HCT116 (cell line): ENCODE results near the gene NPEPL1. TPM values are rescaled to one million over a fixed set of nuclear protein-coding genes. Genes with fewer than 3 reads are reported as not detected.
"Not testable (repeated sequence)": the region's sequence is repeated elsewhere in the genome, so short reads cannot be mapped to it uniquely, and the experiment has no call there.

Source experiments
- ATAC-seq: fragments of 200-7000 bp; cut with Tn5 transposase; 2 replicates; pipeline ENCODE4 v1.9.1; 2020; ENCODE audit warnings: mild to moderate bottlenecking, moderate library complexity
- BruUV-seq: library from RNA; stranded (reverse); fragments of 400-500 nt; replicated peaks from 2 replicates; lab custom pipeline; 2021; lab: Mats Ljungman, UMichigan
- CTCF ChIA-PET: fragments of 300-600 bp; sonication (Branson Sonifier 250); formaldehyde crosslinking; loops from one replicate; lab custom pipeline; 2021; ENCODE audit warnings: antibody characterized with exemption; lab: Charles Lee
- POLR2A ChIA-PET: fragments of 300-600, 350-600 bp; sonication (Branson Sonifier 250); formaldehyde crosslinking; loops from one replicate; lab custom pipeline; 2021; ENCODE audit warnings: antibody characterized with exemption; lab: Charles Lee
- RAD21 ChIA-PET, 2 experiments: fragments of 300-600 bp; sonication (Branson Sonifier 250); formaldehyde crosslinking; loops; one replicate each; lab custom pipeline; 2023; ENCODE audit warnings: low total read pairs in 2 of 2; ENCODE audit not compliant: uncharacterized antibody in 2 of 2, unreplicated experiment in 2 of 2, low non-redundant PET in 1 of 2; lab: Charles Lee
- DNase-seq: peaks from one replicate; pipeline ENCODE4 v3.0.0-alpha.2; 2010; ENCODE audit warnings: low read depth, low spot score
- H2AFZ ChIP-seq: fragments of 200-600 bp; shearing (Covaris generic), sonication (generic); 2 replicates; pipeline ENCODE4 v1.6.1; 2017; ENCODE audit warnings: low read depth, mixed run types, mixed read lengths, antibody characterized with exemption, low read length; ENCODE audit not compliant: poor library complexity, severe bottlenecking
- H3K27ac ChIP-seq: 2 replicates; pipeline ENCODE4 v1.5.1; 2012; ENCODE audit warnings: low read depth, low read length
- H3K27me3 ChIP-seq: fragments of 200-600 bp; sonication (generic); 2 replicates; pipeline ENCODE4 v1.6.1; 2016; ENCODE audit warnings: mixed run types, low read length, mixed read lengths; ENCODE audit not compliant: insufficient read depth
- H3K36me3 ChIP-seq, 2 experiments: fragments of 200-500 bp in 1 of 2; fragments of 200-600 bp in 1 of 2; sonication (Bioruptor generic) in 1 of 2; sonication (generic) in 1 of 2; 2 replicates each; pipeline versions ENCODE4 v1.5.1 to v1.6.1; 2014 to 2016; ENCODE audit warnings: low read length in 2 of 2, inconsistent platforms in 1 of 2, mixed read lengths in 1 of 2, mixed run types in 1 of 2; ENCODE audit not compliant: insufficient read depth in 2 of 2, control insufficient read depth in 1 of 2
- H3K4me1 ChIP-seq, 2 experiments: fragments of 200-600 bp in 1 of 2; sonication (generic) in 1 of 2; 2 replicates each; pipeline versions ENCODE4 v1.5.1 to v1.6.1; 2012 to 2017; ENCODE audit warnings: low read length in 2 of 2, inconsistent platforms in 1 of 2, mild to moderate bottlenecking in 1 of 2, mixed read lengths in 1 of 2, mixed run types in 1 of 2, moderate library complexity in 1 of 2; ENCODE audit not compliant: insufficient read depth in 2 of 2, control insufficient read depth in 1 of 2
- H3K4me2 ChIP-seq: fragments of 200-600 bp; sonication (generic); 2 replicates; pipeline ENCODE4 v1.6.1; 2017; ENCODE audit warnings: mixed run types, low read length, mixed read lengths
- H3K4me3 ChIP-seq, 2 experiments: fragments of 200-600 bp in 1 of 2; sonication (generic) in 1 of 2; replicated peaks in 1 of 2; 2 replicates each; pipeline ENCODE4 v1.5.1; 2011 to 2016; ENCODE audit warnings: low read length in 2 of 2, control low read depth in 1 of 2, low read depth in 1 of 2, mild to moderate bottlenecking in 1 of 2, mixed read lengths in 1 of 2, mixed run types in 1 of 2
- H3K79me2 ChIP-seq: fragments of 200-600 bp; sonication (generic); 2 replicates; pipeline ENCODE4 v1.6.1; 2017; ENCODE audit warnings: mild to moderate bottlenecking, mixed run types, low read length, moderate library complexity, mixed read lengths; ENCODE audit not compliant: insufficient read depth
- H3K9ac ChIP-seq: fragments of 200-600 bp; sonication (generic); 2 replicates; pipeline ENCODE4 v1.6.1; 2016; ENCODE audit warnings: low read length, mixed read lengths
- H3K9me2 ChIP-seq: fragments of 200-600 bp; sonication (generic), shearing (Covaris generic); 2 replicates; pipeline ENCODE4 v1.6.1; 2017; ENCODE audit warnings: mixed run types, mild to moderate bottlenecking, moderate library complexity; ENCODE audit not compliant: insufficient read depth
- H3K9me3 ChIP-seq, 2 experiments: fragments of 200-500 bp in 1 of 2; fragments of 200-600 bp in 1 of 2; sonication (Bioruptor generic) in 1 of 2; sonication (generic) in 1 of 2; 2 replicates each; pipeline ENCODE4 v1.6.1; 2014 to 2017; ENCODE audit warnings: low read length in 2 of 2, mixed read lengths in 2 of 2, inconsistent platforms in 1 of 2, low read depth in 1 of 2, mild to moderate bottlenecking in 1 of 2, mixed run types in 1 of 2, moderate library complexity in 1 of 2; ENCODE audit not compliant: control insufficient read depth in 1 of 2, insufficient read depth in 1 of 2
- H4K20me1 ChIP-seq: fragments of 200-600 bp; sonication (generic), shearing (Covaris generic); 2 replicates; pipeline ENCODE4 v1.6.1; 2017; ENCODE audit warnings: mixed run types, mild to moderate bottlenecking, moderate library complexity; ENCODE audit not compliant: insufficient read depth
- ELF1 ChIP-seq: IDR thresholded peaks from 2 replicates; pipeline ENCODE4 v1.6.1; 2012; ENCODE audit warnings: low read depth, borderline replicate concordance
- EZH2 ChIP-seq: fragments of 200-600 bp; sonication (generic); IDR thresholded peaks from 2 replicates; pipeline ENCODE4 v1.6.1; 2017; ENCODE audit warnings: antibody characterized with exemption, mixed run types
- FOSL1 ChIP-seq: IDR thresholded peaks from 2 replicates; pipeline ENCODE4 v1.6.1; 2012; ENCODE audit warnings: low read depth
- POLR2A ChIP-seq: IDR thresholded peaks from 2 replicates; pipeline ENCODE4 v1.7.0; 2011; ENCODE audit warnings: borderline replicate concordance; ENCODE audit not compliant: insufficient read depth, insufficient read length; ENCODE audit errors: extremely low read depth
- POLR2AphosphoS5 ChIP-seq: IDR thresholded peaks from 2 replicates; pipeline ENCODE4 v1.6.1; 2011; ENCODE audit warnings: mild to moderate bottlenecking, low read depth, low read length, moderate library complexity
- RAD21 ChIP-seq: IDR thresholded peaks from 2 replicates; pipeline ENCODE4 v1.6.1; 2012; ENCODE audit warnings: low read depth, mild to moderate bottlenecking
- REST ChIP-seq: IDR thresholded peaks from 2 replicates; pipeline ENCODE4 v1.6.1; 2012; ENCODE audit warnings: low read depth
- SP1 ChIP-seq: IDR thresholded peaks from 2 replicates; pipeline ENCODE4 v1.6.1; 2012; ENCODE audit warnings: low read depth
- ZNF274 ChIP-seq: fragments of 200-500 bp; sonication (Bioruptor generic); IDR thresholded peaks from 2 replicates; pipeline ENCODE4 v1.6.1; 2014; ENCODE audit warnings: mild to moderate bottlenecking, low read depth, low read length, inconsistent platforms
- intact Hi-C: fragments of 100-400 bp; cut with micrococcal nuclease; formaldehyde crosslinking; loops from 2 replicates; pipeline ENCODE4 v1.10.0; 2022
- total RNA-seq: library from RNA; stranded (reverse); gene quantifications from one replicate; pipeline ENCODE4 v1.2.1, GENCODE V29; 2021; ENCODE audit not compliant: unreplicated experiment

NPEPL1 gene
- total RNA-seq, 1 experiment from 2014 or later, result 16.6 TPM

- Histone ChIP-seq H3K9me2 (no peaks in the 10 kb centered on the region), H2AFZ (no peak overlapping the region), H3K4me3 (no peak overlapping the region), H4K20me1 (no peaks in the 10 kb centered on the region), H3K27me3 (peaks cover 48% of the 10 kb centered on the region), H3K79me2 (no peaks in the 10 kb centered on the region), H3K9me3 (no peaks in the 10 kb centered on the region), H3K36me3 (no peaks in the 10 kb centered on the region), H3K27ac (no peak overlapping the region), H3K4me2 (no peak overlapping the region), H3K4me1 (no peaks in the 10 kb centered on the region), H3K9ac (no peak overlapping the region)
- POLR2A ChIA-PET, result no interaction called here
- intact Hi-C loops, result no loop called here
- DNase-seq (no peak), ATAC-seq (no peak)
- TF ChIP-seq FOSL1 (no peak), POLR2AphosphoS5 (no peak), RAD21 (no peak), ELF1 (no peak), SP1 (no peak), EZH2 (no peak), POLR2A (no peak), REST (no peak), ZNF274 (no peak)
- CTCF ChIA-PET, result no interaction called here
- BruUV-seq, result no TSS peak
- RAD21 ChIA-PET, result no interaction called here
These were observed 57.4 kb downstream of the NPEPL1 start for GRCh38 chr20:58749979-58750378.

- POLR2A ChIA-PET, intact Hi-C loops: not testable (repeated sequence)
These were observed 58.1 kb downstream of the NPEPL1 start for GRCh38 chr20:58750706-58751105.

More at GRCh38 chr20:58750706-58751105, 58.1 kb downstream of the NPEPL1 start:
- BruUV-seq, CTCF ChIA-PET, H3K4me2 ChIP-seq, ATAC-seq, RAD21 ChIA-PET, H3K9me3 ChIP-seq, H2AFZ ChIP-seq, H3K79me2 ChIP-seq, H3K4me1 ChIP-seq, H3K36me3 ChIP-seq, H3K9ac ChIP-seq, DNase-seq, H3K9me2 ChIP-seq, H3K4me3 ChIP-seq, H3K27ac ChIP-seq, H4K20me1 ChIP-seq: not testable (repeated sequence)
- H3K27me3 ChIP-seq, result peaks cover 47% of the 10 kb centered on the region
